Esophagus squamous epithelium (tissue), 5 donors: ENCODE measurements around the gene VRTN. TPM values are rescaled to one million over a fixed set of nuclear protein-coding genes. Genes with fewer than 3 reads are reported as not detected.

Source experiments
- DNase-seq: peaks from one replicate; lab custom pipeline; 2025; lab: John Stamatoyannopoulos, UW
- H3K27ac ChIP-seq, 4 donors: fragments of 200-600 bp; sonication (generic); one replicate each; pipeline ENCODE4 v1.5.1; 2016 to 2019; ENCODE audit warnings: mild to moderate bottlenecking in 1 of 4
- H3K27me3 ChIP-seq, 4 donors: fragments of 200-600 bp; sonication (generic); 1 replicate in 3 of 4; 2 replicates in 1 of 4; pipeline versions ENCODE4 v1.5.1 to v1.6.0; 2017 to 2021; ENCODE audit warnings: antibody characterized with exemption in 1 of 4
- H3K36me3 ChIP-seq, 3 donors: fragments of 200-600 bp; sonication (generic); one replicate each; pipeline ENCODE4 v1.5.1; 2016 to 2019
- H3K4me1 ChIP-seq, 3 donors: fragments of 200-600 bp; sonication (generic); one replicate each; pipeline ENCODE4 v1.5.1; 2017 to 2019
- H3K4me3 ChIP-seq, 4 donors: fragments of 200-600 bp; sonication (generic); 1 replicate in 3 of 4; 2 replicates in 1 of 4; pipeline ENCODE4 v1.5.1; 2016 to 2019; ENCODE audit warnings: mild to moderate bottlenecking in 2 of 4, moderate library complexity in 1 of 4
- H3K9me3 ChIP-seq, 3 donors: fragments of 200-600 bp; sonication (generic); one replicate each; pipeline ENCODE4 v1.5.1; 2016 to 2019
- CTCF ChIP-seq, 6 experiments: fragments of 450-650 bp in 4 of 6; fragments of 200-600 bp in 2 of 6; sonication (generic) in 2 of 6; IDR thresholded peaks; one replicate each; pipeline ENCODE4 v1.5.1; 2016 to 2019; ENCODE audit warnings: antibody characterized with exemption in 6 of 6, mild to moderate bottlenecking in 4 of 6, moderate library complexity in 4 of 6
- POLR2A ChIP-seq, 4 donors: fragments of 450-650 bp; IDR thresholded peaks; one replicate each; pipeline ENCODE4 v1.6.1; 2017; ENCODE audit warnings: antibody characterized with exemption in 4 of 4, mild to moderate bottlenecking in 4 of 4, moderate library complexity in 3 of 4
- WGBS, 2 donors: methylation state at CpG; one replicate each; pipeline ENCODE4 v1.1.5; 2018; 5-methylcytosine and 5-hydroxymethylcytosine counted together
- intact Hi-C: fragments of 100-400 bp; cut with DNase I; formaldehyde crosslinking; loops from one replicate; pipeline ENCODE4 v1.15.0; 2022
- total RNA-seq, 4 donors: library from RNA; depleted of rRNA; stranded (reverse); fragments of >200 nt; gene quantifications; one replicate each; pipeline ENCODE4 v1.1.0, GENCODE V29; 2016
- donor health status: DM: yes; HTN: yes; CAD: no.

The VRTN gene
- total RNA-seq, 4 donors from 2014 or later, result not detected

DNA sequence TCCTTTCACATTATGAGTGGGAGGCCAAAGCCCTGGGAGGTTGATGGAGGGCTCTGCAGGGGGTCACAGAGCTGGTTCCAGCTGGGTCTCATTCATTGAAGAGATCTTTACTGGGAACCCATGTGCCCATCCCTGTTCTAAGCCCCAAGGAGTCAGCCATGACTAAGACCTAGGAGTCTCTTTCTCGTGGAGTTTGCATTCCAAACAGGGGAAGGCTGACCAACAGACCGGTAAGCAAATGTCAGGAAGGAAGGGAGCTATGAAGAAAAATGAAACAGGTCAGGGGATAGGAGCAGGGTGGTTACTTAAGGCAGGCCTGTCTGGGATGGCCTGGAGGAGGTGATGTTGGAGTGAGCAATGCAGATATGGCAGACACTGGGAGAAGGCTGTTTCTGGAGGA lies 46.3 kb downstream of the VRTN start:
- TF ChIP-seq POLR2A (IDR thresholded peaks at IDR 0.05) (no peak), CTCF (IDR thresholded peaks at IDR 0.05) (no peak)
- no peak for DNase-seq
- Histone ChIP-seq H3K36me3 (no peaks in the 10 kb centered on the region), H3K9me3 (no peaks in the 10 kb centered on the region), H3K4me3 (no peak overlapping the region), H3K27me3 (peaks cover 0 to 40% (median 0%) of the 10 kb centered on the region in 4 donors), H3K27ac (no peak overlapping the region), H3K4me1 (no peaks in the 10 kb centered on the region)
- 38 to 50% methylated on average over 1 to 2 of the region's 2 CpGs for WGBS, 2 donors
- intact Hi-C loops, result no loop called here

DNA sequence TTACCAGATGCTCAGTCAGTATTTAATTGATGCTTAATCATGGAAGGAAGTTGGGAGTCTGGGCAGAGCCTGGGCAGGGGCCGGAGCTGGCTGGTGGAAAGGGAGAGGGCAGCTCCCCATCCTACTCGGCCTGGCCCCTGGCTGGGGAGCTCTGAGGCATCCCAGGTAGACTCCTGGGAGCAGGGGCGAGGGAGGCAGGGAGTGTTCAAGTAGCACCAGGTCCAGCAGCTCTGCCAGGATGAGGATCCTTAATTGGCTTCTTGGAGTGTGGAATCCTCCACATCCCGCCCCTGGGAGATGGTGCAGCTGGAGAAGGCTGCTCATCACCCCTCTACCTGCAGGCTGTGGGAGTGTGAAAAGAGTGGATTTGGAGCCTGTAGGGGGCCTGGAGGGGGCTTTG lies 46.8 kb downstream of the VRTN start:
- H3K27ac ChIP-seq, result no peak overlapping the region
- no peaks in the 10 kb centered on the region for H3K4me1 ChIP-seq
- no peaks in the 10 kb centered on the region for H3K36me3 ChIP-seq
- H3K27me3 ChIP-seq, result peaks cover 0 to 45% (median 0%) of the 10 kb centered on the region in 4 donors
- H3K9me3 ChIP-seq, result no peaks in the 10 kb centered on the region
- DNase-seq, result no peak
- WGBS, 2 donors, result 21 to 42% methylated on average over 2 to 3 of the region's 4 CpGs
- no peak overlapping the region for H3K4me3 ChIP-seq
- intact Hi-C loops, result no loop called here
- TF ChIP-seq POLR2A (IDR thresholded peaks at IDR 0.05), result no peak
- TF ChIP-seq CTCF (IDR thresholded peaks at IDR 0.05), result no peak

GRCh38 chr14:74400031-74400685 lies 51.9 kb downstream of the VRTN start:
- H3K27ac ChIP-seq, result no peak overlapping the region
- H3K27me3 ChIP-seq, result peaks cover 0 to 57% (median 0%) of the 10 kb centered on the region in 4 donors
- TF ChIP-seq POLR2A (IDR thresholded peaks at IDR 0.05) (no peak), CTCF (IDR thresholded peaks at IDR 0.05) (no peak)
- WGBS, 2 donors, result 56 to 58% methylated on average over 12 to 13 of the region's 13 CpGs
- no peaks in the 10 kb centered on the region for H3K36me3 ChIP-seq
- H3K9me3 ChIP-seq, result no peaks in the 10 kb centered on the region
- H3K4me1 ChIP-seq, result peaks cover 10 to 18% (median 14%) of the 10 kb centered on the region in 3 donors
- DNase-seq, result no peak
- no peak overlapping the region for H3K4me3 ChIP-seq
- intact Hi-C loops, result no loop called here

DNA sequence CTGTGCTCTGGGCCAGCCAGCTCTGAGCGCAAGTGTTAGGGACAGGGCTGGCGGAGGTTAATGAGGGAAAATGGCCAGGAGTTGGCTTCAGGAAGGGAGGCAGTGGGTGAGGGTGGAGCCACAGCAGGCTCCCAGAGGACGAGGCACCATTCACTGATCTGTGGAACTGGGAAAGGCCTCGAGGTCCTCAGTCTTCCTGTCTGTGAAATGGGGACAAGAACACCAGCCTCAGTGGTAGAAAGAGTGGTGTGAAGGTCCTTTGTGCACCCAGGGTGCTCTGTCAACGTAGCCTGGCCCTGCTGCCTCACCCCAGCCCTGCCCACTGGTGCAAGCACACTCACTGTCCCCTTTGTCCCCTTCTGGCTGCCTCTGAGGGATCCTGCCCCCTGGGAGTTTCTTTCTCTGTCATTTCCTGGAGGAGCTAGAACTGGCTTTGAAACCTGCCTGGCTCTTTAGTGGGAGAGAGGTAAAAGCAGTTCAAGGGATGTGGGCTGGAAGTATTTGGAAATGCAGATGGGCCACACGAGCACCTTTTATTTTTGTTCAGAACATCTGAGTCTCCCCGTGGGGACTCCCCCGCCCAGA lies 52.7 kb downstream of the VRTN start:
- Histone ChIP-seq H3K36me3 (no peaks in the 10 kb centered on the region), H3K4me3 (peak overlapping the region in 2 of 4 donors; percentile 7 to 35), H3K4me1 (peaks cover 10 to 18% (median 14%) of the 10 kb centered on the region in 3 donors), H3K27me3 (peaks cover 0 to 57% (median 0%) of the 10 kb centered on the region in 4 donors), H3K9me3 (no peaks in the 10 kb centered on the region), H3K27ac (peak overlapping the region in 1 of 4 donors; percentile 15)
- intact Hi-C loops, result no loop called here
- WGBS, 2 donors, result 33 to 64% methylated on average over 5 to 7 of the region's 8 CpGs
- no peak for DNase-seq
- TF ChIP-seq POLR2A (IDR thresholded peaks at IDR 0.05), result no peak
- TF ChIP-seq CTCF (IDR thresholded peaks at IDR 0.05), result no peak

- Histone ChIP-seq H3K4me1 (peaks cover 10 to 18% (median 14%) of the 10 kb centered on the region in 3 donors), H3K9me3 (no peaks in the 10 kb centered on the region), H3K36me3 (no peaks in the 10 kb centered on the region), H3K27ac (peak overlapping the region in 1 of 4 donors; percentile 15), H3K4me3 (peak overlapping the region in 2 of 4 donors; percentile 7 to 35), H3K27me3 (peaks cover 0 to 56% (median 0%) of the 10 kb centered on the region in 4 donors)
- peak; percentile 50 for DNase-seq
- intact Hi-C loops, result no loop called here
- TF ChIP-seq POLR2A (IDR thresholded peaks at IDR 0.05) (no peak), CTCF (IDR thresholded peaks at IDR 0.05) (no peak)
- 7 to 11% methylated on average over 4 to 7 of the region's 12 CpGs for WGBS, 2 donors
These were observed 53.4 kb downstream of the VRTN start for GRCh38 chr14:74401504-74402241.
